Common myeloid progenitor, CD34-positive (primary cell): ENCODE results near the gene DNAJB12.
"Not testable (repeated sequence)": the region's sequence is repeated elsewhere in the genome, so short reads cannot be mapped to it uniquely, and the experiment has no call there.

Experiments used
- CTCF ChIA-PET: fragments of 350-600 bp; sonication (Branson Sonifier 250); formaldehyde crosslinking; loops from one replicate; lab custom pipeline; 2021; ENCODE audit warnings: antibody characterized with exemption; lab: Charles Lee
- POLR2A ChIA-PET: fragments of 350-600 bp; sonication (Branson Sonifier 250); formaldehyde crosslinking; loops from one replicate; lab custom pipeline; 2021; ENCODE audit warnings: antibody characterized with exemption; lab: Charles Lee
- DNase-seq, 3 donors: peaks; one replicate each; pipeline versions ENCODE4 v3.0.0 to v3.0.0-alpha.2; 2013
- H3K27ac ChIP-seq, 2 experiments: 1 replicate in 1 of 2; 2 replicates in 1 of 2; pipeline ENCODE4 v1.7.0; 2013; ENCODE audit warnings: inconsistent platforms in 2 of 2, low read length in 2 of 2, mild to moderate bottlenecking in 2 of 2, low read depth in 1 of 2, moderate library complexity in 1 of 2; ENCODE audit not compliant: severe bottlenecking in 2 of 2, insufficient read depth in 1 of 2, poor library complexity in 1 of 2
- H3K27me3 ChIP-seq, 5 experiments: replicated peaks in 2 of 5; 1 replicate in 3 of 5; 2 replicates in 2 of 5; pipeline versions ENCODE4 v1.6.1 to v1.7.0; 2013; ENCODE audit warnings: low read length in 4 of 5, mild to moderate bottlenecking in 2 of 5, moderate library complexity in 2 of 5, inconsistent platforms in 1 of 5; ENCODE audit not compliant: insufficient read depth in 5 of 5, control insufficient read depth in 4 of 5
- H3K36me3 ChIP-seq, 4 experiments: 1 replicate in 2 of 4; 2 replicates in 2 of 4; pipeline versions ENCODE4 v1.6.1 to v1.7.0; 2013; ENCODE audit warnings: low read length in 3 of 4, control low read depth in 1 of 4, mild to moderate bottlenecking in 1 of 4; ENCODE audit not compliant: control insufficient read depth in 4 of 4, insufficient read depth in 4 of 4
- H3K4me1 ChIP-seq, 4 experiments: 1 replicate in 3 of 4; 2 replicates in 1 of 4; pipeline versions ENCODE4 v1.6.1 to v1.7.1; 2013; ENCODE audit warnings: low read length in 3 of 4, mild to moderate bottlenecking in 3 of 4, control low read depth in 1 of 4, inconsistent platforms in 1 of 4, moderate library complexity in 1 of 4; ENCODE audit not compliant: control insufficient read depth in 4 of 4, insufficient read depth in 4 of 4; ENCODE audit errors: control extremely low read depth in 1 of 4
- H3K4me3 ChIP-seq, 7 experiments: 1 replicate in 4 of 7; 2 replicates in 3 of 7; pipeline versions ENCODE4 v1.5.1 to v1.7.0; 2013; ENCODE audit warnings: mild to moderate bottlenecking in 7 of 7, low read length in 6 of 7, moderate library complexity in 6 of 7, inconsistent platforms in 2 of 7, low read depth in 2 of 7, control low read depth in 1 of 7; ENCODE audit not compliant: insufficient read depth in 4 of 7, control insufficient read depth in 1 of 7; ENCODE audit errors: extremely low read depth in 1 of 7
- H3K9me3 ChIP-seq, 5 experiments: 1 replicate in 4 of 5; 2 replicates in 1 of 5; pipeline versions ENCODE4 v1.6.1 to v1.7.1; 2013; ENCODE audit warnings: low read length in 4 of 5, mild to moderate bottlenecking in 2 of 5, inconsistent platforms in 1 of 5, low read depth in 1 of 5, moderate library complexity in 1 of 5; ENCODE audit not compliant: control insufficient read depth in 4 of 5, insufficient read depth in 2 of 5; ENCODE audit errors: control extremely low read depth in 1 of 5
- WGBS: methylation state at CpG from one replicate; pipeline ENCODE4 v1.1.5; 2013; ENCODE audit not compliant: insufficient coverage; 5-methylcytosine and 5-hydroxymethylcytosine counted together

DNAJB12 gene

DNA sequence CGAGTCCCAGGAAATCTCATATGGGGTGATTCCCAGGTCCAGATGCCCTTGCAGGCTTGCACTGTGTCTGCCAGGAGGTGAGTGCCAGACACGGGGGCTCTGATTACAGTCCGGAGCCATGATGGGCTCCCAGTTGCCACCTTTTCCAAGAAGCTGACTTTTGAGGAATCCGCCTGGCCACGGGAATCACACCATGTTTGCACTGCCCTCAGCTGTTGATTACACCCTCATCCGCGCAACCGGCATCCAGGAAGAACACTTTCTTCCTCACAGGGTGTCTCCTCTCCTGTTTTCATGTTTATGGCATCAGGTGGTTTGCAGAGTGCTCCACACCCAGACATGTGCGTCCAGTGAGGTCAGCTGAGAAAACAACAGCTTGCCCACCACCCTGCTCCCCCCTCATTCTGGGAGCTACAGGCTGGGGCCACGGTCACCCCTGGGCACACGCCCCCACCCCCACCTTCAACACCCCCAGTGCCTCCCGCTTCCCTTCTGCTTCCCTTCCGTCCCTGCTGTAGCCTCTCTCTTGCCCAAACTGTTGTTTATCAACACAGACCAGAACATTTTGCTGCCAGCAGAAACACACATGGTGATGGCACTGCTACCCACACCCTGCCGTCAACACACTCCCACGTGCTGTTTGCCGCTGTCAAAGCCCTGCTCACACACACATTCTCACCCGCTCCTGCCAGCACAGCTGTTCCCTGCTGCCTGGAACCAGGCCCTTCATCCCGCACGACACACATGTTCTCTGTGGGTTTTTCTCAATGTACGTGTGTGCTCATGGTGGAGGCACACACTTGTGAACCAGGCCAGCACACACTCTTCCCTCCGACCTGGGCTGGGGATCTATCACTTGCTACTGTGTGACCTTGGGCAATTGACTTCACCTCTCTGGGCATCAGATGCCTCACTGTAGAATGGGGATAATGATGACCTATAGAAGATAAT is 45.2 kb downstream of the DNAJB12 start:
- 62% methylated on average over 16 of the region's 21 CpGs for WGBS
- POLR2A ChIA-PET = interaction anchor here (0.5 to 2.8 kb wide), 5 partner anchors 9 to 36 kb away, joined by 3 to 9 read pairs (median 5); partner anchors contain the start of gene DDIT4

DNA sequence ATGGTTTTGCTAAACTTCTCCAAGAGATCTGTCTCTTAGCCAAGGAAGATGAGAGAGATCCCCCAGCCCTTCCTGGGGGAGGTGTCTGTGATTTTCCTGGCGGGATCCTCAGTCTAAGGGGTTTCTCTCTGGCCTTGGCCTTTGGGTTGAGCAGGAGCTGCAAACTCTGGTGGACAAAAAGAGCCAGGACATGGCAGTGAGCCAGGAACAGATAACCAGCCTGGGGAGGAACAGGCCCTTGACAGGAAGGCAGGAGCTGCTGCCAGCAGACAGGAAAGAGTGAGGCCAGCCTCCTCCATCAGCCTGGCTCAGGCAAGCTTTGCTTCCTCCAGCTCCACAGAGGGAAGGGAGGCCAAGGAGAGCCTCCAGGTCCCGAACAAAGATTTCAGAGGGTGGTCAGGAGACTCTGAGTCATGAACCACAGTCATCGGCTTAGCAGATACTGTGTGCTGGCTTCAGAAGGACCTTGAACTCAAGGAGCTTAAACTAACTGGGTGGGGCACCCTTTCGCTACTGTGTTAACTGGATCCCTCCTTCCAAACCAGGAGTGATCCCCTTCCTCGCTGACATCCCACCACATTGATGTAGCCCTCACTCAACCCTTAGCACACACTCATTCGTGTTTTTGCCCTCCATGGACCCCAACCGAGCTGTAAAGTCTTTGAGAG is 46.3 kb downstream of the DNAJB12 start:
- Histone ChIP-seq H3K4me3 (peak overlapping the region in 1 of 7 experiments; percentile 11), H3K27ac (peak overlapping the region in 1 of 2 experiments; percentile 38), H3K9me3 (no peaks in the 10 kb centered on the region), H3K36me3 (no peaks in the 10 kb centered on the region), H3K27me3 (no peaks in the 10 kb centered on the region), H3K4me1 (peaks cover 8 to 54% (median 36%) of the 10 kb centered on the region in 4 experiments)
- ChIA-PET CTCF (interaction anchor here (0.7 to 2.4 kb wide), 9 partner anchors 10 to 29 kb away, joined by 3 to 13 read pairs (median 4); no protein-coding TSS in a partner anchor), POLR2A (interaction anchor here (0.5 to 2.8 kb wide), 5 partner anchors 10 to 35 kb away, joined by 3 to 9 read pairs (median 5); partner anchors contain the start of gene DDIT4)
- peak; percentile 73 to 92 (median 89) for DNase-seq
- WGBS = 55% methylated on average over 6 of the region's 7 CpGs

More for the DNA sequence above, 45.2 kb downstream of the DNAJB12 start:
- H3K9me3 ChIP-seq = no peaks in the 10 kb centered on the region
- H3K27ac ChIP-seq = peak overlapping the region in 1 of 2 experiments; percentile 8
- H3K27me3 ChIP-seq = no peaks in the 10 kb centered on the region
- H3K4me3 ChIP-seq = no peak overlapping the region
- no peaks in the 10 kb centered on the region for H3K36me3 ChIP-seq
- H3K4me1 ChIP-seq = peaks cover 8 to 51% (median 36%) of the 10 kb centered on the region in 4 experiments
- CTCF ChIA-PET = interaction anchor here (1.3 to 2.4 kb wide), 6 partner anchors 9 to 28 kb away, joined by 4 to 13 read pairs (median 6); no protein-coding TSS in a partner anchor
- DNase-seq = peak in 2 of 3 donors; percentile 67 to 74

DNA sequence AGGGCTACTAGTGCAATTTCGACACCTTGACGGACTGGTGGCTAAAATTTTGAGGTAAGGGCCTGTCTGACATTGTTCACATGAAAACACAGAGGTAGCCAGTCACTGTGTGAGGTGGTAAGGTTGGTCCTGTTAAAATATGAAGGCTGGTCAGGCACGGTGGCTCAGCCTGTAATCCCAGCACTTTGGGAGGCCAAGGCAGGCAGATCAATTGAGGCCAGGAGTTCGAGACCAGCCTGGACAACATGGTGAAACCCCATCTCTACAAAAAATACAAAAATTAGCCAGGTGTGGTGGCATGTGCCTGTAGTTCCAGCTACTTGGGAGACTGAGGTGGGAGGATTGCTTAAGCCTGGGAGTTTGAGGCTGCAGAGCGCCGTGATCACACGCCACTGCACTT is 47.0 kb downstream of the DNAJB12 start:
- peak overlapping the region in 1 of 2 experiments; percentile 38 for H3K27ac ChIP-seq

DNA sequence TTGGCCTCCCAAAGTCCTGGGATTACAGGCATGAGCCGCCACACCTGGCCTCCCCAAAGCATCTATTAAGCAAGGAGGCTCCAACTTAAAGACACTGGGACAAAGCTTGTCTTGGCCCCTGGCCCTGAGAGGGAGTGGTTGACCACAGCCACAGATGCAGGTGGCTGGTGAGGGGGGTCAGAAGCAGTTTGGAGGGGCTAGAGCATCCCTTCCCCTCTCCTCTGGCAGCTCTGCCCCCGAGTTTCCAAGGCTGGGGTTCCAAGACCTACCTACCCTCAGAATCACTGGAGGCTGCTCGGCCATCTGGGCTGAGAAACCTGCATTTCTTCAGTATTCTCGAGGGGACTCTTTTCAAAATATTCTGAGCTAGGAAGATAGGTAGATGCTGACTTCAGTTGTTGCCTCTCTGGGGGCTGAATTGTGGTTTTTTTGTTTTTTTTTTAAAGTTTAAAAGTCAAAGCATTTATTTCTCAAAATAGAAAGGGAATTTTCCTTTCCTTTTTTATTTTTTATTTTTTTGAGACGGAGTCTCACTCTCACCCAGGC is 48.4 kb downstream of the DNAJB12 start:
- CTCF ChIA-PET = interaction anchor here (1.2 to 7.1 kb wide), 3 partner anchors 10 to 31 kb away, joined by 3 to 48 read pairs (median 5); no protein-coding TSS in a partner anchor

More for the DNA sequence above, 47.0 kb downstream of the DNAJB12 start:
- H3K9me3 ChIP-seq, H3K27me3 ChIP-seq, H3K4me3 ChIP-seq, DNase-seq, H3K36me3 ChIP-seq: not testable (repeated sequence)
- ChIA-PET CTCF (interaction anchor here (0.9 to 7.1 kb wide), 6 partner anchors 8 to 29 kb away, joined by 3 to 48 read pairs (median 4); no protein-coding TSS in a partner anchor), POLR2A (interaction anchor here (1.4 to 2.8 kb wide), 2 partner anchors 10 to 34 kb away, joined by 5 to 9 read pairs; partner anchors contain the start of gene DDIT4)
- H3K4me1 ChIP-seq = peaks cover 8 to 54% (median 36%) of the 10 kb centered on the region in 4 experiments
- 90% methylated on average over 4 of the region's 7 CpGs for WGBS

DNA sequence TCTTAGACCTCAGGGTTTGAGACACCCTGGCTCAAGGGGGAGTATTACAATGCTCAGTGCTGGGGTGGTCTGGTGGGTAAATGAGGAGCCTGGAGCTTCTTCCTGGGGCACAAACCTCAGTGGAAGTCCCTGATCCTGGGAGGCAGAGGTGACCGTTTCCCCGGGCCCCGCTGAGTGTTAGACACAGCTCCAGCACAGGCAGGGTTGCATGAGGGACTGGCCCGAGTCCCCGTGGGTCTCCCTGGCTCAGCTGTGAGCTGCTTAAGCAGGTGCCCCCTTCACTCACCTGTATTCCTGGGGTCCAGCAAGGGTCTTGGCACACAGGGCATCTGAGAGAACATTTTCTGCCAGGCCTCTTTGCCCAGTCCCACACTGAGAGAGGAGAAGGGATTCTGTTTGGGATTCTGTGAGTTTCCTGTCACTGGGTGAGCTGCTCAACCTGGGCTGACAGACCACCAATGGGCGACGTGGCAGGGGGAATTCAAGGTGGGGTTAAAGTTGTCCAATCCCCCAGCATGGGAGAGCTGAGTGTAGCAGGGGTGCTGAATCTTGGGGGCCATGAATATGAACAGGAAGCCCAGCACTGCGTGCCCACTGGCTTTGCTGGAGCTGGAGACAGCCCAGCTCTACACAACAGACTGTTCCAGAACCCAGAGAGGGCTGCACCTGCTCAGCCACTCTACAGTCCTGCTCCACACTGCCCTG is 51.1 kb downstream of the DNAJB12 start:
- DNase-seq = no peak
- ChIA-PET POLR2A (interaction anchor here (0.6 to 1.1 kb wide), 3 partner anchors 13 to 20 kb away, joined by 3 to 4 read pairs (median 3); no protein-coding TSS in a partner anchor), CTCF (interaction anchor here (1.0 to 7.1 kb wide), 8 partner anchors 12 to 38 kb away, joined by 3 to 48 read pairs (median 4); no protein-coding TSS in a partner anchor)
- H3K36me3 ChIP-seq = no peaks in the 10 kb centered on the region
- peaks cover 1 to 31% (median 11%) of the 10 kb centered on the region in 4 experiments for H3K4me1 ChIP-seq
- no peak overlapping the region for H3K27ac ChIP-seq
- H3K4me3 ChIP-seq = no peak overlapping the region
- WGBS = 91% methylated on average over 8 of the region's 8 CpGs
- no peaks in the 10 kb centered on the region for H3K27me3 ChIP-seq
- H3K9me3 ChIP-seq = no peaks in the 10 kb centered on the region

More for the DNA sequence above, 48.4 kb downstream of the DNAJB12 start:
- Histone ChIP-seq H3K27ac (no peak overlapping the region), H3K9me3 (no peaks in the 10 kb centered on the region), H3K4me3 (no peak overlapping the region), H3K36me3 (no peaks in the 10 kb centered on the region), H3K4me1 (peaks cover 8 to 52% (median 36%) of the 10 kb centered on the region in 4 experiments), H3K27me3 (no peaks in the 10 kb centered on the region)
- 83% methylated on average over 3 of the region's 5 CpGs for WGBS
- POLR2A ChIA-PET = no interaction called here
- DNase-seq = no peak
